Measurements from ENCODE around the gene SINHCAF.
"Not testable (repeated sequence)": the region's sequence is repeated elsewhere in the genome, so short reads cannot be mapped to it uniquely, and the experiment has no call there.

Gene SINHCAF

GRCh38 chr12:31238764-31239387 lies 87.1 kb downstream of the SINHCAF start:
- DNase-seq (ENCODE audit: insufficient read length, low spot score) (peak; percentile 58), FAIRE-seq (no peak)
- TF ChIP-seq CTCF (IDR thresholded peaks at IDR 0.05; ENCODE audit: insufficient read depth, missing control alignments): peak; percentile 64

GRCh38 chr12:31238333-31238732 lies 87.6 kb downstream of the SINHCAF start:
- FAIRE-seq: not testable (repeated sequence)

GRCh38 chr12:31236998-31237637 lies 88.8 kb downstream of the SINHCAF start:
- no peak for FAIRE-seq
- TF ChIP-seq CTCF (IDR thresholded peaks at IDR 0.05; ENCODE audit: insufficient read depth, missing control alignments): no peak
- DNase-seq (ENCODE audit: insufficient read length, low spot score): no peak

More at GRCh38 chr12:31238333-31238732, 87.6 kb downstream of the SINHCAF start:
- DNase-seq (ENCODE audit: insufficient read length, low spot score): not testable (repeated sequence)

- DNase-seq (ENCODE audit: insufficient read length, low spot score) (no peak), FAIRE-seq (no peak)
- no peak for TF ChIP-seq CTCF (IDR thresholded peaks at IDR 0.05; ENCODE audit: insufficient read depth, missing control alignments)
Measured at GRCh38 chr12:31235868-31236395, 90.0 kb downstream of the SINHCAF start.

GRCh38 chr12:31234955-31235867 lies 90.7 kb downstream of the SINHCAF start:
- DNase-seq (ENCODE audit: insufficient read length, low spot score) (no peak), FAIRE-seq (no peak)
- TF ChIP-seq CTCF (IDR thresholded peaks at IDR 0.05; ENCODE audit: insufficient read depth, missing control alignments): no peak

- TF ChIP-seq CTCF (IDR thresholded peaks at IDR 0.05; ENCODE audit: insufficient read depth, missing control alignments): no peak
- FAIRE-seq (no peak), DNase-seq (ENCODE audit: insufficient read length, low spot score) (no peak)
Measured at GRCh38 chr12:31234053-31234840, 91.7 kb downstream of the SINHCAF start.
